Large intestine (tissue), 3 donors: ENCODE results near the gene WDR89. TPM values are rescaled to one million over a fixed set of nuclear protein-coding genes. Genes with fewer than 3 reads are reported as not detected.
"Not testable (repeated sequence)": the region's sequence is repeated elsewhere in the genome, so short reads cannot be mapped to it uniquely, and the experiment has no call there.

ENCODE experiments used
- DNase-seq, 2 donors: peaks; one replicate each; pipeline versions ENCODE4 v3.0.0 to v3.0.0-alpha.2; 2013
- H3K27ac ChIP-seq: one replicate; pipeline ENCODE4 v1.5.1; 2013; ENCODE audit warnings: low read length
- H3K27me3 ChIP-seq: 2 replicates; pipeline ENCODE4 v1.6.1; 2013; ENCODE audit warnings: low read length; ENCODE audit not compliant: control insufficient read depth, insufficient read depth
- H3K36me3 ChIP-seq: 2 replicates; pipeline ENCODE4 v1.6.1; 2013; ENCODE audit warnings: low read length; ENCODE audit not compliant: control insufficient read depth, insufficient read depth
- H3K4me1 ChIP-seq: one replicate; pipeline ENCODE4 v1.6.1; 2013; ENCODE audit warnings: low read length; ENCODE audit not compliant: control insufficient read depth, insufficient read depth
- H3K4me3 ChIP-seq: one replicate; pipeline ENCODE4 v1.5.1; 2013; ENCODE audit warnings: low read length
- H3K9me3 ChIP-seq: one replicate; pipeline ENCODE4 v1.6.1; 2013; ENCODE audit warnings: mild to moderate bottlenecking, low read depth, low read length, moderate library complexity; ENCODE audit not compliant: control insufficient read depth
- WGBS: methylation state at CpG from one replicate; pipeline ENCODE4 v1.1.5; 2013; ENCODE audit warnings: low lambda C conversion rate; ENCODE audit not compliant: insufficient coverage; 5-methylcytosine and 5-hydroxymethylcytosine counted together
- polyA plus RNA-seq: library from polyadenylated mRNA; unstranded; fragments of 120-200 nt; gene quantifications from one replicate; pipeline ENCODE4 v1.2.1, GENCODE V29; 2013

WDR89 gene
- polyA plus RNA-seq, 1 donor, result 13.0 TPM

GRCh38 chr14:63633801-63634200, 7.9 kb downstream of the WDR89 start:
- 92% methylated on average over 2 of the region's 7 CpGs for WGBS
- no peak for DNase-seq
- Histone ChIP-seq H3K4me3 (no peak overlapping the region), H3K4me1 (no peaks in the 10 kb centered on the region), H3K27ac (no peak overlapping the region), H3K36me3 (no peaks in the 10 kb centered on the region), H3K27me3 (no peaks in the 10 kb centered on the region), H3K9me3 (peaks cover 4% of the 10 kb centered on the region)

GRCh38 chr14:63632932-63633514, 8.6 kb downstream of the WDR89 start:
- Histone ChIP-seq H3K4me3 (no peak overlapping the region), H3K27me3 (no peaks in the 10 kb centered on the region)
- DNase-seq, result peak in 1 of 2 donors; percentile 10

GRCh38 chr14:63624701-63625100, 17.0 kb downstream of the WDR89 start:
- Histone ChIP-seq H3K36me3 (no peaks in the 10 kb centered on the region), H3K9me3 (no peaks in the 10 kb centered on the region), H3K4me3 (no peak overlapping the region), H3K27ac (no peak overlapping the region), H3K27me3 (no peaks in the 10 kb centered on the region), H3K4me1 (no peaks in the 10 kb centered on the region)
- no peak for DNase-seq
- WGBS, result 59% methylated on average over 2 of the region's 4 CpGs

More at GRCh38 chr14:63632932-63633514, 8.6 kb downstream of the WDR89 start:
- no peaks in the 10 kb centered on the region for H3K4me1 ChIP-seq
- no peak overlapping the region for H3K27ac ChIP-seq
- peaks cover 4% of the 10 kb centered on the region for H3K9me3 ChIP-seq
- no peaks in the 10 kb centered on the region for H3K36me3 ChIP-seq

- WGBS, result no CpG with 5 or more reads among the region's 4 CpGs
- no peak overlapping the region for H3K4me3 ChIP-seq
- DNase-seq, result no peak
- H3K27ac ChIP-seq, result no peak overlapping the region
- H3K36me3 ChIP-seq, result peaks cover under 1% of the 10 kb centered on the region
- H3K4me1 ChIP-seq, result no peaks in the 10 kb centered on the region
- H3K27me3 ChIP-seq, result no peaks in the 10 kb centered on the region
- no peaks in the 10 kb centered on the region for H3K9me3 ChIP-seq
Measured at GRCh38 chr14:63624203-63624602, 17.5 kb downstream of the WDR89 start.

GRCh38 chr14:63621975-63622374, 19.7 kb downstream of the WDR89 start:
- DNase-seq, result peak; percentile 14 to 64
- H3K4me1 ChIP-seq, H3K36me3 ChIP-seq, H3K27me3 ChIP-seq, H3K9me3 ChIP-seq, H3K4me3 ChIP-seq: not testable (repeated sequence)
- no CpG with 5 or more reads among the region's 7 CpGs for WGBS
- peak overlapping the region; percentile 60 for H3K27ac ChIP-seq

GRCh38 chr14:63616015-63616414, 25.7 kb downstream of the WDR89 start:
- H3K4me3 ChIP-seq, result no peak overlapping the region
- H3K27ac ChIP-seq, result no peak overlapping the region
- WGBS, result no CpG with 5 or more reads among the region's 5 CpGs
- H3K36me3 ChIP-seq, result peaks cover 4% of the 10 kb centered on the region
- H3K27me3 ChIP-seq, result no peaks in the 10 kb centered on the region
- no peaks in the 10 kb centered on the region for H3K9me3 ChIP-seq
- H3K4me1 ChIP-seq, result no peaks in the 10 kb centered on the region
- no peak for DNase-seq

GRCh38 chr14:63614679-63615363, 26.9 kb downstream of the WDR89 start:
- 100% methylated on average over 1 of the region's 4 CpGs for WGBS
- Histone ChIP-seq H3K27ac (no peak overlapping the region), H3K4me1 (no peaks in the 10 kb centered on the region), H3K9me3 (no peaks in the 10 kb centered on the region), H3K27me3 (no peaks in the 10 kb centered on the region), H3K36me3 (peaks cover 4% of the 10 kb centered on the region), H3K4me3 (no peak overlapping the region)
- no peak for DNase-seq

- Histone ChIP-seq H3K4me3 (no peak overlapping the region), H3K9me3 (no peaks in the 10 kb centered on the region), H3K4me1 (no peaks in the 10 kb centered on the region), H3K27ac (no peak overlapping the region), H3K27me3 (no peaks in the 10 kb centered on the region), H3K36me3 (no peaks in the 10 kb centered on the region)
- DNase-seq, result no peak
- 100% methylated on average over 3 of the region's 7 CpGs for WGBS
Measured at GRCh38 chr14:63611078-63611477, 30.6 kb downstream of the WDR89 start.

- no peaks in the 10 kb centered on the region for H3K27me3 ChIP-seq
- no peak for DNase-seq
- no peaks in the 10 kb centered on the region for H3K4me1 ChIP-seq
- H3K4me3 ChIP-seq, result no peak overlapping the region
- H3K36me3 ChIP-seq, result peaks cover 5% of the 10 kb centered on the region
- H3K9me3 ChIP-seq, result no peaks in the 10 kb centered on the region
- WGBS, result 86% methylated on average over 3 of the region's 10 CpGs
- no peak overlapping the region for H3K27ac ChIP-seq
Measured at GRCh38 chr14:63605041-63605532, 36.6 kb downstream of the WDR89 start.

GRCh38 chr14:63604626-63605025, 37.0 kb downstream of the WDR89 start:
- no peak overlapping the region for H3K27ac ChIP-seq

More at GRCh38 chr14:63604626-63605025, 37.0 kb downstream of the WDR89 start:
- no peak for DNase-seq
- H3K9me3 ChIP-seq, result no peaks in the 10 kb centered on the region
- no peaks in the 10 kb centered on the region for H3K4me1 ChIP-seq
- H3K4me3 ChIP-seq, result no peak overlapping the region
- peaks cover 7% of the 10 kb centered on the region for H3K36me3 ChIP-seq
- no CpG with 5 or more reads among the region's 5 CpGs for WGBS
- no peaks in the 10 kb centered on the region for H3K27me3 ChIP-seq
